Caco-2 (cell line): ENCODE results near the gene CDADC1. TPM values are rescaled to one million over a fixed set of nuclear protein-coding genes. Genes with fewer than 3 reads are reported as not detected.

ENCODE experiments used
- BruUV-seq: library from RNA; stranded (reverse); fragments of 400-500 nt; replicated peaks from 2 replicates; lab custom pipeline; 2021; lab: Mats Ljungman, UMichigan
- CTCF ChIA-PET: fragments of 300-600 bp; sonication (Branson Sonifier 250); formaldehyde crosslinking; loops from one replicate; lab custom pipeline; 2022; ENCODE audit warnings: antibody characterized with exemption; lab: Charles Lee
- POLR2A ChIA-PET: fragments of 300-600 bp; sonication (Branson Sonifier 250); formaldehyde crosslinking; loops from one replicate; lab custom pipeline; 2022; ENCODE audit warnings: antibody characterized with exemption; lab: Charles Lee
- DNase-seq, 2 experiments: peaks; one replicate each; pipeline versions ENCODE4 v3.0.0 to v3.0.0-alpha.2; 2020 to 2022
- H3K27me3 ChIP-seq: replicated peaks from 2 replicates; pipeline ENCODE4 v1.6.0; 2011; ENCODE audit warnings: low read length; ENCODE audit not compliant: control insufficient read depth, insufficient read depth
- H3K36me3 ChIP-seq: 2 replicates; pipeline ENCODE4 v1.5.1; 2011; ENCODE audit warnings: low read length; ENCODE audit not compliant: control insufficient read depth, insufficient read depth
- H3K4me1 ChIP-seq: fragments of 250-450 bp; sonication (Bioruptor Pico); 2 replicates; pipeline ENCODE4 v1.5.1; 2020; ENCODE audit warnings: mild to moderate bottlenecking
- H3K4me3 ChIP-seq: 2 replicates; pipeline ENCODE4 v1.5.1; 2011; ENCODE audit warnings: low read depth, mild to moderate bottlenecking, control low read depth, low read length
- H3K9me3 ChIP-seq: fragments of 250-450 bp; sonication (Bioruptor Pico); 2 replicates; pipeline ENCODE4 v1.5.1; 2020; ENCODE audit warnings: mild to moderate bottlenecking, moderate library complexity
- H3K27ac Mint-ChIP-seq: one replicate; pipeline ENCODE4 v1.8.0; 2022; ENCODE audit warnings: mixed read lengths; ENCODE audit not compliant: unreplicated experiment
- H3K27me3 Mint-ChIP-seq: one replicate; pipeline ENCODE4 v1.8.0; 2022; ENCODE audit warnings: mixed read lengths; ENCODE audit not compliant: insufficient read depth, unreplicated experiment
- H3K36me3 Mint-ChIP-seq: one replicate; pipeline ENCODE4 v1.8.0; 2022; ENCODE audit warnings: mild to moderate bottlenecking, mixed read lengths; ENCODE audit not compliant: insufficient read depth, unreplicated experiment
- H3K4me1 Mint-ChIP-seq: one replicate; pipeline ENCODE4 v1.8.0; 2022; ENCODE audit warnings: low read depth, mixed read lengths; ENCODE audit not compliant: unreplicated experiment
- H3K4me3 Mint-ChIP-seq: one replicate; pipeline ENCODE4 v1.8.0; 2022; ENCODE audit warnings: mild to moderate bottlenecking, moderate library complexity, mixed read lengths; ENCODE audit not compliant: unreplicated experiment
- H3K9me3 Mint-ChIP-seq: one replicate; pipeline ENCODE4 v1.8.0; 2022; ENCODE audit warnings: mixed read lengths; ENCODE audit not compliant: unreplicated experiment
- CTCF ChIP-seq, 2 experiments: fragments of 200-600 bp in 1 of 2; IDR thresholded peaks; 1 replicate in 1 of 2; 2 replicates in 1 of 2; pipeline versions ENCODE4 v1.5.1 to v1.8.0; 2011 to 2022; ENCODE audit warnings: antibody characterized with exemption in 1 of 2, control low read depth in 1 of 2, inconsistent platforms in 1 of 2, low read depth in 1 of 2, low read length in 1 of 2, mild to moderate bottlenecking in 1 of 2, moderate library complexity in 1 of 2; ENCODE audit not compliant: insufficient read depth in 1 of 2, severe bottlenecking in 1 of 2, unreplicated experiment in 1 of 2
- intact Hi-C: fragments of 100-400 bp; cut with micrococcal nuclease; formaldehyde crosslinking; loops from one replicate; pipeline ENCODE4 v1.10.0; 2022; ENCODE audit not compliant: unreplicated experiment
- total RNA-seq: library from RNA; stranded (reverse); gene quantifications from 2 replicates; pipeline ENCODE4 v1.2.3, GENCODE V29; 2022

The CDADC1 gene
- total RNA-seq, 1 experiment from 2014 or later, result 14.4 TPM

- Histone ChIP-seq H3K4me1 (no peaks in the 10 kb centered on the region), H3K4me3 (no peak overlapping the region), H3K27me3 (no peaks in the 10 kb centered on the region), H3K9me3 (no peaks in the 10 kb centered on the region), H3K36me3 (no peaks in the 10 kb centered on the region)
- Mint-ChIP-seq H3K4me1 (peaks cover 14% of the 10 kb centered on the region), H3K9me3 (no peaks in the 10 kb centered on the region), H3K27me3 (peaks cover 9% of the 10 kb centered on the region), H3K36me3 (no peaks in the 10 kb centered on the region), H3K4me3 (no peak overlapping the region), H3K27ac (no peak overlapping the region)
- BruUV-seq, result no TSS peak
- ChIA-PET CTCF (interaction anchor here (1.1 kb wide), 1 partner anchor 67 kb away, joined by 6 read pairs; no protein-coding TSS in a partner anchor), POLR2A (no interaction called here)
- no peak for DNase-seq
- TF ChIP-seq CTCF (IDR thresholded peaks at IDR 0.05; ENCODE audit: insufficient read depth in 1 of 2, low read depth in 1 of 2, low read length in 1 of 2, severe bottlenecking in 1 of 2, unreplicated experiment in 1 of 2), result no peak
- intact Hi-C loops, result no loop called here
These were observed 33.5 kb upstream of the CDADC1 start for GRCh38 chr13:49213997-49214916.

DNA sequence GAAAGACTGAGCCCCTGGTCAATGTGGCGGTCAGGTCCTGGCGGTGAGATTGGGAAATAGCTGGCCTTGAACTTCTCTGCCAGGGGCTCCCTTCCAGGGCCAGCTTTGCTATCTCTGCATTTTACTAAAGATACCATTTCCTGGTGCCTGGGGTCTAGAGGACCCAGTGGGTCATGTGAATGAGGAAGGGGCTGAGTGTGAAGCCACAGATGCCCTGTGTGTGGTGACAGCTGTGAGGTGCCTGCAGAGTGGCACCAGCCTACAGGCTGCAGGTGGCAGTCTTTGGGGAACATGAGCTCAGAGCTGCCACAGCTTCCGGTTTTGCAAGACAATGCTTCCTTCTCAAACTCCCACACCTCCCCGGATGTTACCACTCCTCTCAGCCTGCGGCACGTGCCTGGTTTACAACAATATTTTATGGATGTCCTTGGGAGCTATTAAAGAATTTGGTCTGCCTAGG, 32.8 kb upstream of the CDADC1 start:
- no peaks in the 10 kb centered on the region for H3K9me3 ChIP-seq
- peaks cover 19% of the 10 kb centered on the region for H3K4me1 Mint-ChIP-seq
- intact Hi-C loops, result no loop called here
- no TSS peak for BruUV-seq
- H3K4me3 Mint-ChIP-seq, result no peak overlapping the region
- TF ChIP-seq CTCF (IDR thresholded peaks at IDR 0.05; ENCODE audit: insufficient read depth in 1 of 2, low read depth in 1 of 2, low read length in 1 of 2, severe bottlenecking in 1 of 2, unreplicated experiment in 1 of 2), result no peak
- H3K36me3 Mint-ChIP-seq, result no peaks in the 10 kb centered on the region
- no peaks in the 10 kb centered on the region for H3K36me3 ChIP-seq
- no peak overlapping the region for H3K27ac Mint-ChIP-seq
- POLR2A ChIA-PET, result no interaction called here
- CTCF ChIA-PET, result interaction anchor here (1.1 kb wide), 1 partner anchor 66 kb away, joined by 6 read pairs; no protein-coding TSS in a partner anchor
- H3K9me3 Mint-ChIP-seq, result no peaks in the 10 kb centered on the region
- H3K4me3 ChIP-seq, result no peak overlapping the region
- H3K27me3 ChIP-seq, result no peaks in the 10 kb centered on the region
- no peaks in the 10 kb centered on the region for H3K4me1 ChIP-seq
- peaks cover 9% of the 10 kb centered on the region for H3K27me3 Mint-ChIP-seq
- DNase-seq, result no peak

- peaks cover 9% of the 10 kb centered on the region for H3K27me3 Mint-ChIP-seq
- CTCF ChIA-PET, result no interaction called here
- no peaks in the 10 kb centered on the region for H3K36me3 Mint-ChIP-seq
- no peaks in the 10 kb centered on the region for H3K36me3 ChIP-seq
- no peaks in the 10 kb centered on the region for H3K9me3 Mint-ChIP-seq
- no TSS peak for BruUV-seq
- 0 out of 2 replicates have a peak, but pooled peaks cover 3% of the 10 kb centered on the region for H3K4me1 ChIP-seq
- no peaks in the 10 kb centered on the region for H3K27me3 ChIP-seq
- H3K9me3 ChIP-seq, result no peaks in the 10 kb centered on the region
- H3K4me3 Mint-ChIP-seq, result no peak overlapping the region
- DNase-seq, result no peak
- no peak overlapping the region for H3K4me3 ChIP-seq
- POLR2A ChIA-PET, result no interaction called here
- no peak overlapping the region for H3K27ac Mint-ChIP-seq
- peaks cover 19% of the 10 kb centered on the region for H3K4me1 Mint-ChIP-seq
- no peak for TF ChIP-seq CTCF (IDR thresholded peaks at IDR 0.05; ENCODE audit: insufficient read depth in 1 of 2, low read depth in 1 of 2, low read length in 1 of 2, severe bottlenecking in 1 of 2, unreplicated experiment in 1 of 2)
- intact Hi-C loops, result no loop called here
These were observed 31.4 kb upstream of the CDADC1 start for GRCh38 chr13:49216334-49216733.
